ENCODE results near the gene PCBP1.

PCBP1 gene

GRCh38 chr2:70043252-70043875 is 43.9 kb upstream of the PCBP1 start:
- no peaks in the 10 kb centered on the region for H3K27me3 ChIP-seq (ENCODE audit: insufficient read depth, low read depth)
- H3K4me1 ChIP-seq (ENCODE audit: low read depth, poor library complexity, severe bottlenecking), result no peaks in the 10 kb centered on the region
- no peaks in the 10 kb centered on the region for H4K20me1 ChIP-seq (ENCODE audit: insufficient read depth)
- no peak for TF ChIP-seq CTCF (conservative IDR thresholded peaks at IDR 0.05; ENCODE audit: low read depth, low read length)
- no peak overlapping the region for H3K4me2 ChIP-seq
- no peak overlapping the region for H2AFZ ChIP-seq (ENCODE audit: low read depth)
- no peaks in the 10 kb centered on the region for H3K79me2 ChIP-seq (ENCODE audit: insufficient read depth, low read depth)
- H3K27ac ChIP-seq, result no peak overlapping the region
- H3K4me3 ChIP-seq (IDR thresholded peaks at IDR 0.05; ENCODE audit: insufficient read depth, low read depth, low read length), result no peak overlapping the region
- no peaks in the 10 kb centered on the region for H3K36me3 ChIP-seq (ENCODE audit: insufficient read depth)
- no peak overlapping the region for H3K9ac ChIP-seq

GRCh38 chr2:70044290-70045040 is 42.8 kb upstream of the PCBP1 start:
- Histone ChIP-seq H3K4me2 (no peak overlapping the region), H3K4me3 (IDR thresholded peaks at IDR 0.05; ENCODE audit: insufficient read depth, low read depth, low read length) (no peak overlapping the region), H3K4me1 (ENCODE audit: low read depth, poor library complexity, severe bottlenecking) (no peaks in the 10 kb centered on the region), H3K36me3 (ENCODE audit: insufficient read depth) (no peaks in the 10 kb centered on the region), H3K27ac (no peak overlapping the region), H4K20me1 (ENCODE audit: insufficient read depth) (no peaks in the 10 kb centered on the region), H3K79me2 (ENCODE audit: insufficient read depth, low read depth) (no peaks in the 10 kb centered on the region), H2AFZ (ENCODE audit: low read depth) (no peak overlapping the region), H3K9ac (no peak overlapping the region), H3K27me3 (ENCODE audit: insufficient read depth, low read depth) (no peaks in the 10 kb centered on the region)
- TF ChIP-seq CTCF (conservative IDR thresholded peaks at IDR 0.05; ENCODE audit: low read depth, low read length), result no peak

GRCh38 chr2:70045405-70045804 is 41.9 kb upstream of the PCBP1 start:
- no peak overlapping the region for H3K4me2 ChIP-seq
- H3K27me3 ChIP-seq (ENCODE audit: insufficient read depth, low read depth), result no peaks in the 10 kb centered on the region
- no peak overlapping the region for H3K9ac ChIP-seq
- H3K4me1 ChIP-seq (ENCODE audit: low read depth, poor library complexity, severe bottlenecking), result no peaks in the 10 kb centered on the region
- no peaks in the 10 kb centered on the region for H3K36me3 ChIP-seq (ENCODE audit: insufficient read depth)
- no peak for TF ChIP-seq CTCF (conservative IDR thresholded peaks at IDR 0.05; ENCODE audit: low read depth, low read length)
- H4K20me1 ChIP-seq (ENCODE audit: insufficient read depth), result no peaks in the 10 kb centered on the region
- H3K79me2 ChIP-seq (ENCODE audit: insufficient read depth, low read depth), result no peaks in the 10 kb centered on the region
- H3K27ac ChIP-seq, result no peak overlapping the region
- no peak overlapping the region for H3K4me3 ChIP-seq (IDR thresholded peaks at IDR 0.05; ENCODE audit: insufficient read depth, low read depth, low read length)
- no peak overlapping the region for H2AFZ ChIP-seq (ENCODE audit: low read depth)

- no peak for TF ChIP-seq CTCF (conservative IDR thresholded peaks at IDR 0.05; ENCODE audit: low read depth, low read length)
- Histone ChIP-seq H3K27me3 (ENCODE audit: insufficient read depth, low read depth) (no peaks in the 10 kb centered on the region), H3K4me2 (no peak overlapping the region), H3K27ac (no peak overlapping the region), H3K9ac (no peak overlapping the region), H3K79me2 (ENCODE audit: insufficient read depth, low read depth) (no peaks in the 10 kb centered on the region), H3K36me3 (ENCODE audit: insufficient read depth) (no peaks in the 10 kb centered on the region), H2AFZ (ENCODE audit: low read depth) (no peak overlapping the region), H4K20me1 (ENCODE audit: insufficient read depth) (no peaks in the 10 kb centered on the region), H3K4me1 (ENCODE audit: low read depth, poor library complexity, severe bottlenecking) (no peaks in the 10 kb centered on the region), H3K4me3 (IDR thresholded peaks at IDR 0.05; ENCODE audit: insufficient read depth, low read depth, low read length) (no peak overlapping the region)
These were observed 41.3 kb upstream of the PCBP1 start for GRCh38 chr2:70045932-70046331.
